Spinal cord (tissue), 10 donors: Measurements from ENCODE around the gene PRF1. TPM values are rescaled to one million over a fixed set of nuclear protein-coding genes. Genes with fewer than 3 reads are reported as not detected.
A peak's percentile ranks its signal among the peaks of the same experiment; 100 is the strongest.

Source experiments
- DNase-seq, 6 donors: peaks; one replicate each; pipeline versions ENCODE4 v3.0.0 to v3.0.0-alpha.2; 2013 to 2015; ENCODE audit warnings: low spot score in 6 of 6, low read depth in 4 of 6
- H3K27ac ChIP-seq: one replicate; pipeline ENCODE4 v1.5.1; 2013; ENCODE audit warnings: low read depth, low read length, control low read depth
- H3K27me3 ChIP-seq: one replicate; pipeline ENCODE4 v1.6.1; 2013; ENCODE audit warnings: low read length; ENCODE audit not compliant: control insufficient read depth, insufficient read depth
- H3K36me3 ChIP-seq: one replicate; pipeline ENCODE4 v1.6.1; 2013; ENCODE audit warnings: low read length; ENCODE audit not compliant: control insufficient read depth, insufficient read depth
- H3K4me1 ChIP-seq: one replicate; pipeline ENCODE4 v1.6.1; 2013; ENCODE audit warnings: low read length; ENCODE audit not compliant: control insufficient read depth, insufficient read depth
- H3K4me3 ChIP-seq: one replicate; pipeline ENCODE4 v1.5.1; 2013; ENCODE audit warnings: low read depth, low read length, control low read depth
- H3K9me3 ChIP-seq: one replicate; pipeline ENCODE4 v1.6.1; 2013; ENCODE audit warnings: low read length; ENCODE audit not compliant: control insufficient read depth, insufficient read depth
- WGBS: methylation state at CpG from one replicate; pipeline ENCODE4 v1.1.5; 2013; ENCODE audit warnings: missing lambda C conversion rate; ENCODE audit not compliant: insufficient coverage; 5-methylcytosine and 5-hydroxymethylcytosine counted together
- polyA plus RNA-seq, 2 donors: library from polyadenylated mRNA; unstranded; fragments of 120-200 nt; gene quantifications; one replicate each; pipeline ENCODE4 v1.2.1, GENCODE V29; 2013; ENCODE audit not compliant: insufficient read length in 2 of 2
- total RNA-seq, 2 donors: library from RNA; depleted of rRNA in 1 of 2; stranded (reverse); fragments of 120-200 nt in 1 of 2; fragments of >200 nt in 1 of 2; gene quantifications; one replicate each; pipeline versions ENCODE4 v1.2.3 to v1.2.4, GENCODE V29; 2013 to 2014
- donor health status: healthy.

The PRF1 gene
- total and polyA plus RNA-seq, 4 donors: 0.16 to 0.44 (median 0.39) TPM

DNA sequence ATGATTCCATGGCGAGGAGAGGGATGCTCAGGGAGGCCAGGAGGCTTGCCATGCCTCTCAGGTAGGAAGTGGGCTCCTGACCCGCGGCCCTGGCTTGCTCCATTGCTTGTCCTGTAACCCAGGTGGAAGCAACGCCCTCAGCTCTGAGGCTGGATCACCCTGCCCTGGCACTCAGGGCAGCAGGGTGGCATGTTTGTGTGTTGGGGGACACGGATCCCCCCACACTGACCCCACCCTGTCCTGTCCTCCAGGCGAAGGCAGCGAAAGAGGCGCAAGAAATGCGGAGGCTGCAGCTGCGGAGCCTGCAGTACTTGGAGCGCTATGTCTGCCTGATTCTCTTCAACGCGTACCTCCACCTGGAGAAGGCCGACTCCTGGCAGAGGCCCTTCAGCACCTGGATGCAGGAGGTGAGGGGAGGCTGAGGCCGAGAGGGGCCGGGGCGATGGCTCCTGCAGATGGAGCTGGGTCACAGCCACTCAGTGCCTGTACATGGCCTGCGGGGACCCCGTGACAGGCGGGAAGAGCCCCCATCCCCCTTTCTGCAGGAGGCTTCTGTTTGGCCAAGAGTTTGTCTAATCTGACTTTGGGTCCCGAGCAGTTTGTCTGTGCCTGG lies 38.3 kb downstream of the PRF1 start:
- Histone ChIP-seq H3K36me3 (peaks cover 46% of the 10 kb centered on the region), H3K27me3 (no peaks in the 10 kb centered on the region), H3K4me1 (peaks cover 37% of the 10 kb centered on the region), H3K4me3 (no peak overlapping the region), H3K9me3 (no peaks in the 10 kb centered on the region), H3K27ac (no peak overlapping the region)
- WGBS: 95% methylated on average over 18 of the region's 21 CpGs
- DNase-seq: no peak

DNA sequence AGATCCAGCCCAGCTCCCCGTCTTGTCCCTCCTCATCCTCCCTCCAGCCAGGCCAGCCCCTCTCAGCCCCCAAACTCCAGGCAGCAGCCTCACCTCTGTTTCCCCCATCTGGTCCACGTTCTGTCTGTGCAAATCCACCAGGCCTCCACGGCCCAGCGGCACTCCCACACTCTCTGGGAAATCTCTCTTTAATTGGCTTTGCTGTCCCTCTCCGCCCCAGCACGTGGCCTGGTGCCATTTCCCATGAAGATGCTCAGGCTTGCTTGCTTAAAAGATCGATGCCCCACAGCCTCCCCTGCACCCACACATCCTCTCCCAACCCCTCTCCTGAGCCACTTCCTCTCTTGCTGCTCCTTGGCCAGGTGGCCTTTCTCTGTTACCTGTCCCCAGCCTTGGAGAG lies 39.3 kb downstream of the PRF1 start:
- WGBS: 74% methylated on average over 7 of the region's 7 CpGs
- H3K9me3 ChIP-seq: no peaks in the 10 kb centered on the region
- no peak overlapping the region for H3K4me3 ChIP-seq
- no peaks in the 10 kb centered on the region for H3K27me3 ChIP-seq
- no peak for DNase-seq
- H3K27ac ChIP-seq: no peak overlapping the region
- peaks cover 41% of the 10 kb centered on the region for H3K36me3 ChIP-seq
- peaks cover 43% of the 10 kb centered on the region for H3K4me1 ChIP-seq

DNA sequence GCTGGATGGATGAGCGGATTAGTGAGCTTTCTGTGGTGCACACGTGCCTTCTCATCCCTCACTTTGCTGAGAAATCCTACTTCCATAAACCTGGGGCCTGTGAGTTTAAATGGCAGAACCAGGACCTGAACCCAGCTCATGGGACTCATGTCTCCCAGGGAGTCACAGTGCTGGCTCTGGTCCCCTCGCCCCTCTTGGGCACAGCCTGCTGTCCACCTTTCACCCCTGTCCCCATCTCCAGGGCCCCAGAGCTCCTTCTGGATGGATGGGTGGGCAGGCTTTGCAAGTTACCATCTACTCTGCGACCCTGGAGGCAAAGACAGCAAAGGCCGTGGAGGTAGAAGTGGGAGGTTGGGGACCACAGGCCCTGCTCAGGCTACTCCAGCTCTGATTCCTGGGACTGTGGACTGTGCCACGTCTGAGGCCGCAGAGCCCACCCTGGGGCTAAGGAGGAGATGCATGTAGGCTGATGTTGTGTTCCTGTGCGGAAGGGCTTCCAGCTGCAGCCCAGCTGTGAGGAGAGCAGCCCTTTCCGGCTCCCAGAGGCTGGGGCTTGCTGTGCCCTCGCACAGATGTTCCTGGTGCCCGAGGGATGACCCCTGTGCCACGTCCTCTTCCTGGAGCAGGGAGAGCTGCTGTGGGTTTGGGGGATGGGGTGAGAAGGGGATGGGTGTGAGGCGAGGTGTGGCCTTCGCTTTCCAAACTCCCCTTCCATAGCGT lies 40.3 kb downstream of the PRF1 start:
- WGBS: 81% methylated on average over 13 of the region's 15 CpGs
- Histone ChIP-seq H3K9me3 (no peaks in the 10 kb centered on the region), H3K36me3 (peaks cover 40% of the 10 kb centered on the region), H3K4me1 (peaks cover 43% of the 10 kb centered on the region), H3K27me3 (no peaks in the 10 kb centered on the region), H3K27ac (no peak overlapping the region), H3K4me3 (no peak overlapping the region)
- no peak for DNase-seq

DNA sequence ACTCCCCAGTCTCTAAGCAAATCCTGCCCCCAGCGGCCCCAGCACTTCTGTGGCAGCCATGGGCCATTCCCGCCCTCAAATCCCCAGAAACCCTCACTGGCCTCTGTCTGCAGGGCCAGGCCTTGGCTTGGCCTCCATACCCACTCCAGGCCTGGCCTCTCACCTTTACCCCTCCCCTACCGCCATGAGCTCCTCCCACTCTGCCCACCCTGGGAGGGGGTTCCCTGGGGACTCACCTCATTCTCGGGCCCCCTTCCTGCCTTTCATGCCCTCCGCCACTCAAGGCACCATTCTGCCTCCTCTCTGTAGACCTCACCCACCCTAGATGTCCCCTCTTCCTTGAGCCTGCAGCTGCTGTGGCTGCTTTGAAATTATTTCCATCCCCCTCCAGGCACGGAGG lies 41.0 kb downstream of the PRF1 start:
- Histone ChIP-seq H3K4me1 (peaks cover 43% of the 10 kb centered on the region), H3K27ac (no peak overlapping the region), H3K27me3 (no peaks in the 10 kb centered on the region), H3K36me3 (peaks cover 33% of the 10 kb centered on the region), H3K4me3 (no peak overlapping the region), H3K9me3 (no peaks in the 10 kb centered on the region)
- no peak for DNase-seq
- 79% methylated on average over 6 of the region's 6 CpGs for WGBS

DNA sequence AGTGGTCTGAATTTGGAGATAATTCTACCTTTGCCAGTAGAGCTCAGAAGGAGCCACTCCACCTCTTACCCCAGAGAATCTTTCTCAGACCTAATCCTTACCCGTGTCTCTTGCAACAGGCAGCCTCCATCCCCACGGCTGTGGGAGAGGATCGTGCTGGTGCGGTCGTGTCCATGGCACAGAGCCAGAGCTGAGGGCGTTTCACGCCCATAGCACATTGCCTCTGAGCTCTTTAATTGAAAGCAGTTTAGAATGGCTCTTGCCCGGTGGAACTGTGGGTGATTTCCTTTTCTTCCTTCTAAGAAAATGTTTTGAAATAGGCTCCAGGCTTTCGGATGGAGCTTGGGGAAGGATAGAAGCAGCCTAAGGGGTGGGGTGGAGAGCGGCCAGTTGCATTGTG lies 41.5 kb downstream of the PRF1 start:
- Histone ChIP-seq H3K27me3 (no peaks in the 10 kb centered on the region), H3K4me1 (peaks cover 43% of the 10 kb centered on the region), H3K36me3 (peaks cover 28% of the 10 kb centered on the region), H3K9me3 (no peaks in the 10 kb centered on the region), H3K4me3 (no peak overlapping the region), H3K27ac (no peak overlapping the region)
- peak in 2 of 6 donors; percentile 64 to 73 for DNase-seq
- WGBS: 15% methylated on average over 8 of the region's 10 CpGs

DNA sequence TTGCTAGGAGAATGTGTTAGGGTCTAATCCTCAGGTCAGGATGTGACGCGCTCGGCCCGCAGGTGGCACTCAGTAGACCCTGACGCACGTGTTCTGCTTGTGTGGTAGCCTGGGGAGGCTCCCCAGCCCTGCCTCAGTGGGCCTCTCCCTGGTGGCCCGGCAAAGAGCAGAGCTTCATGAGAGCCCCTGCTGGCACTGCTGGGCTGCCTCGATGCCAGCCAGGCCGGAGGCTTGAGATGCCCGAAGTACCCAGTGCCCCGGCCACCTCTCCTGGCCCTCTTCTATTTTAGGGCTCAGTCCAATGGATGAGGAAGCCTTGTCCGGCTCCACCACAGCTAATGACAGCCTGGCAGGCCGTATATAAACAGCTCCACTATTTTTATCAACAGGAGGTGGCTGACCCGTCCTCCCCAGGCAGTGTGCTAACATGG lies 42.0 kb downstream of the PRF1 start:
- DNase-seq: no peak
- H3K36me3 ChIP-seq: peaks cover 24% of the 10 kb centered on the region
- H3K4me3 ChIP-seq: no peak overlapping the region
- no peak overlapping the region for H3K27ac ChIP-seq
- 85% methylated on average over 11 of the region's 14 CpGs for WGBS
- no peaks in the 10 kb centered on the region for H3K27me3 ChIP-seq
- H3K9me3 ChIP-seq: no peaks in the 10 kb centered on the region
- H3K4me1 ChIP-seq: peaks cover 43% of the 10 kb centered on the region

DNA sequence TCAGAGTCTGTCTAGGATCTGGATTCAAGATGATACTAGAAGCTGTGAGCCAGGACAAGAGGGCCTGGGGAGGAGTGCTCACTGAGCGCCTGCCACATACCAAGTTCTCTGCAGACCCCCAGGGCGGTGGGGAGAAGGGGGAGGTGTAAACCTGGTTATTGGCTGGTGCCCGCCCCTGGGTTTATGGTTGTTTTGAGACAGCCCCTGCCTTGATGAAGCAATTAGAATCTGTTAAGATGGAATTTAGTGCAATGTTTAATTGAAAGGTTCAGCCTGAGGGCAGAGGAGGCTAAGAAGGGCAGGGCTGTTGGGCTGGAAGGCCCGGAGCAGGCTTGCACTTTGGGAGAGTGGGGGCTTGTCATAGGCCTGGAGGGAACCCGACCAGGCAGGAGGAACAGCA lies 42.7 kb downstream of the PRF1 start:
- Histone ChIP-seq H3K36me3 (peaks cover 23% of the 10 kb centered on the region), H3K27ac (no peak overlapping the region), H3K27me3 (no peaks in the 10 kb centered on the region), H3K9me3 (no peaks in the 10 kb centered on the region), H3K4me1 (peaks cover 43% of the 10 kb centered on the region), H3K4me3 (no peak overlapping the region)
- DNase-seq: no peak
- 81% methylated on average over 5 of the region's 5 CpGs for WGBS

DNA sequence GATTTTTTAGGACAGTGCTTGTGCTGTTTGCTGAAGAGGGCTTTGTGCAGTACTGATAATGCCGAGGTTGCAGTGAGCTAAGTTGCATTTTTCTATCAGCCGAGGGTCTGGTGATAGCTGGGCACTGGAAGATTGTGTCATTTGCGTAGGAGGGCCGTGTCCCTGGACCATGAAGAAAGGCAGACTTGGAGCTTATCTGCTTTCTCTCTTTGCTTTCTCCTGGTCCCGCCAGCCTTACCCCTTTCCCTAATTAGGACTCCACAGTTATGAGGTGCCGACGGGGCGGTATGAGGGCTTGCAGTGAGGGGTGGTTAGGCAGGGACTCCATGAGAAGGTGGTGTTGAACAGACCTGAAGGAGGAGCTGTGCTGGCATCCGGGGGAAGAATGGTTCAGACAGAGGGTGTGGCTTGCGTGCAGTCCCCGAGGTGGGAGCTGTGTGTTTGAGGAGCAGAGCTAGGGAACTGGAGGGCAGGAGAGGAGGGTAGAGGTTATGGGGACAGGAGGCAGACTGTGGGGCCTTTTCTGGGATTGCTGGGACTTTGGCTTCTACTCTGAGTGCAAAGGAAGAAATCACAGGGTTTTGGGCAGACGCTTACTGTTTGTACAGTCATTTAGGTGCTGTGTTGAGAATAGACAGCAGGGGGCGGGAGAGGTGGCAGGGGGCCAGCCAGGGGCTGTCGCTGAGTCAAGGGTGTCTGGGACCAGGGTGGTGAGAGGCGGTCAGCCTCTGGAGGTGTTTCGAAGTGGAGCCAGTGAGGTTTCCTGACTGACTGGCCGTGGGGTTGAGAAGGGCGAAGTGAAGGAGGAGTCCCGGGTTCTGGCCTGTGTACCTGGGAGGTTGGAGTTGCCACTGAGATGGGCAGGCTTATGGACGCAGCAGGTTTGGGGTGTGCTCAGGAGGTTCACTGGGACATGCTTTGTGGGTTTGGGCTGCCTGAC lies 43.4 kb downstream of the PRF1 start:
- DNase-seq: peak in 1 of 6 donors; percentile 56
- 58% methylated on average over 19 of the region's 20 CpGs for WGBS
- Histone ChIP-seq H3K36me3 (peaks cover 16% of the 10 kb centered on the region), H3K27ac (no peak overlapping the region), H3K9me3 (no peaks in the 10 kb centered on the region), H3K4me3 (no peak overlapping the region), H3K4me1 (peaks cover 43% of the 10 kb centered on the region), H3K27me3 (no peaks in the 10 kb centered on the region)

DNA sequence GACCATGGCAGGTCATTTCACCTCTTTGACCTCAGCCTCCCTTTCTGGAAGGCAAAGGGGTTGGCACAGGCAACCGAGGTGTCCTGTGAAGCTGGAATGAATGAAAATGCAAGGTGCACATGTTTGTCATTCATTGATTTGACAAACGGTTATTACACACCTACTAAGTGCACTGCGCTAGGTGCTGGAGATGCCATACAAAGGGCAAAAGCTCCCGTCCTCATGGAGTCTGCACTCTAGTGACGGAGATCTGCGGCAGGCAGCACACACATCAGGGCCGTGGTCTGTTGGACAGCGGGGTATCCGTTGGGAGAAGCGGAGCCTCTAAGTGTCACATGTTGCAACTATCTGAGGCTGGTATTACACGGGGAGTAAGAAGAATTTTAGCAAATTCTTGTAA lies 44.2 kb downstream of the PRF1 start:
- 93% methylated on average over 5 of the region's 11 CpGs for WGBS
- DNase-seq: no peak
- Histone ChIP-seq H3K36me3 (peaks cover 16% of the 10 kb centered on the region), H3K4me3 (no peak overlapping the region), H3K9me3 (no peaks in the 10 kb centered on the region), H3K27ac (no peak overlapping the region), H3K4me1 (peaks cover 38% of the 10 kb centered on the region), H3K27me3 (no peaks in the 10 kb centered on the region)
